ENCODE measurements around the gene SEPTIN5. TPM values are rescaled to one million over a fixed set of nuclear protein-coding genes. Genes with fewer than 3 reads are reported as not detected.

The SEPTIN5 gene
- total RNA-seq: 100 to 1,000 TPM in 8 of 10 donors, 10 to 100 TPM in 2; 60.9 to 218 (median 144) TPM
- polyA plus RNA-seq: 100 to 1,000 TPM in 1 of 2 donors, 10 to 100 TPM in 1; 56.5 to 104 TPM
- long read RNA-seq, donor 1, transcript SEPT5-201 (11 exons, 1,588 nt): major isoform, 211 of 293 reads
- long read RNA-seq, donor 1, transcript SEPT5-208 (11 exons, 2,241 nt): minor isoform, 8 of 293 reads
- long read RNA-seq, donor 1, partial matches to known transcripts: 44 of 293 reads
- long read RNA-seq, donor 1, other reads (novel, unspliced or antisense): 30 of 293 reads
- long read RNA-seq, donor 2, transcript SEPT5-201 (11 exons, 1,588 nt): major isoform, 242 of 378 reads
- long read RNA-seq, donor 2, transcript SEPT5-208 (11 exons, 2,241 nt): minor isoform, 5 of 378 reads
- long read RNA-seq, donor 2, partial matches to known transcripts: 95 of 378 reads
- long read RNA-seq, donor 2, other reads (novel, unspliced or antisense): 35 of 378 reads
- long read RNA-seq, donor 3, transcript SEPT5-201 (11 exons, 1,588 nt): major isoform, 218 of 256 reads
- long read RNA-seq, donor 3, transcript SEPT5-208 (11 exons, 2,241 nt): minor isoform, 5 of 256 reads
- long read RNA-seq, donor 3, partial matches to known transcripts: 16 of 256 reads
- long read RNA-seq, donor 3, other reads (novel, unspliced or antisense): 17 of 256 reads

DNA sequence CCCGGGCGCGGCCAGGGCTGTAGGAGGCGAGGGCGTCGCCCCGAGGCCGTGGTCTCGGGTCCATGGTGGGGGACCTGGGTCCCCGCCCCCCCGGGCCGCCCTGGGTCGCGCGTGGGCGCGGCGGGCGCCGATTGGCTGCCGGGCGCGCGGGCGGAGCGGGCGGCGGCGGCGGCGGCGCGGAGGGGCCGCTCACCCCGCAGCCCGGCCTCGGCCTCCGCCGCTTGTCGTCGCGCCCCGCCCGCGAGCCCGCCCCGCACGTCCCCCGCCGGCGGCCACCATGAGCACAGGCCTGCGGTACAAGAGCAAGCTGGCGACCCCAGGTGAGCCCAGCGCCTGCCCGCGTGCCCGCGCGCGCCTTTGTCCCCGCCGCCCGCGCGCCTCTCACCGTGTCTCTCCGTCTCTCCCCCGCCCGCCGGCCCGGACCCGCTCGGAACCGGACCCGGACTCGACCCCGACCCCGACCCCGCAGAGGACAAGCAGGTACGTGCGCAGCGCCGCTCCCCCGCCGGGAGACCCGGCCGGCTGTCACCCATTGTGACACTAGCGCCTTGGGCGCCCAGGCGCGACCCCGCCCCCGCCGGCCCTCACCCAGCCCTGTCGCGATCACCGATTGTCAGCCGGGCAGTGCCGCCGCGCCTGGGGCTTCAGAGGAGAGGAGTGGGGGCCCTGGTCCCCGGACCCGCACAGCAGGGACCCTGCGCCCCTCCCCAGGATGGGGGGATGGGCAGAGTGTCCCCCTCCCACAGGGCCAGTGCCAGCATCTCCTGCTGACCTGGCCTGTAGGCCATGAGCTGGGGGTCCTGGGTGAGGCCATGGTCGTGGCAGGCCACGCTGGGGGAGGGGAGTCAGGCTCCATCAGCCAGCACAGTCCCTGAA is at the start of gene SEPTIN5:
Gene SEPTIN5 (plus strand): TSS at position 192 of the 876 bp plus-strand sequence. CDS start 86 bp downstream, at position 278.
- no peaks in the 10 kb centered on the region for H3K9me3 ChIP-seq
- peaks cover 0 to 45% (median 11%) of the 10 kb centered on the region in 7 donors for H3K27me3 ChIP-seq
- H3K4me1 ChIP-seq: peaks cover 13 to 53% (median 34%) of the 10 kb centered on the region in 9 donors
- WGBS, 2 donors: 2% methylated on average over 75 to 106 of the region's 106 CpGs
- peaks cover 0 to 1% (median 0%) of the 10 kb centered on the region in 9 donors for H3K36me3 ChIP-seq
- H3K4me3 ChIP-seq: peak within 1 kb of the TSS; percentile 11 to 71 (median 61)
- TF ChIP-seq CTCF (IDR thresholded peaks at IDR 0.05): no peak
- DNase-seq (no peak), ATAC-seq (peak in 1 of 8 donors; percentile 0)
- peak within 1 kb of the TSS in 7 of 10 donors; percentile 34 to 62 (median 41) for H3K27ac ChIP-seq
- intact Hi-C loops (cut with DNase I): loop anchor here in 2 of 10 donors (5.0 kb wide), 1 partner anchor 32 kb away; no protein-coding TSS in a partner anchor

GRCh38 chr22:19664951-19665783 is 49.1 kb upstream of the SEPTIN5 start:
- H3K27me3 ChIP-seq: peaks cover 0 to 5% (median 0%) of the 10 kb centered on the region in 7 donors
- no peak for DNase-seq
- peaks cover 8 to 50% (median 12%) of the 10 kb centered on the region in 9 donors for H3K4me1 ChIP-seq
- no peak overlapping the region for H3K4me3 ChIP-seq
- H3K36me3 ChIP-seq: no peaks in the 10 kb centered on the region
- no peaks in the 10 kb centered on the region for H3K9me3 ChIP-seq
- WGBS, 2 donors: 93% methylated on average over 19 of the region's 19 CpGs
- TF ChIP-seq CTCF (IDR thresholded peaks at IDR 0.05): no peak
- no peak for ATAC-seq
- intact Hi-C loops (cut with DNase I): no loop called here
- H3K27ac ChIP-seq: peak overlapping the region in 1 of 10 donors; percentile 8

GRCh38 chr22:19665784-19666672 is 48.3 kb upstream of the SEPTIN5 start:
- ATAC-seq (no peak), DNase-seq (no peak)
- peak overlapping the region in 2 of 10 donors; percentile 36 to 50 for H3K27ac ChIP-seq
- no peaks in the 10 kb centered on the region for H3K36me3 ChIP-seq
- no peak overlapping the region for H3K4me3 ChIP-seq
- WGBS, 2 donors: 67 to 73% methylated on average over 26 of the region's 26 CpGs
- H3K9me3 ChIP-seq: no peaks in the 10 kb centered on the region
- intact Hi-C loops (cut with DNase I): no loop called here
- H3K4me1 ChIP-seq: peaks cover 8 to 52% (median 12%) of the 10 kb centered on the region in 9 donors
- no peak for TF ChIP-seq CTCF (IDR thresholded peaks at IDR 0.05)
- peaks cover 0 to 5% (median 0%) of the 10 kb centered on the region in 7 donors for H3K27me3 ChIP-seq
